Anterior cingulate cortex (tissue), 58 donors: ENCODE data around the gene CYFIP1.

Source experiments
- DNase-seq, 58 donors: peaks; one replicate each; lab custom pipeline; 2025; lab: John Stamatoyannopoulos, UW

The CYFIP1 gene

DNA sequence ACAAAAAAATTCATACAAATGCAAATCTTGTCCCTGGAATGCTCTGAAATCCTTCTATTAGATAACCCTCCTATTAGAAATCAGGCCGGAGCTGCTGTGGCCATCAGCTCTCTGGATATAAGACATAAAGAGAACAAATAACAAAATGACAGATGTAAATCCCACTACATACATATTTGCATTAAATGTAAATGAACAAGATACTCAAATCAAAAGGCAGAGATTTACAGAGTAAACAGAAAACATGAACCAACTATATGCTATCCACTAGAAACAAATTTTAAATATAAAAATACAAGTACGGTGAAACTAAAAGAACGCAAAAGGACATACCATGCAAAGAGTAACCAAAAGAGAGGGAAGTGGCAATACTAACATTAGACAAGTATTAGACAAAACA lies 10.7 kb downstream of the CYFIP1 start:
- no peak for DNase-seq

DNA sequence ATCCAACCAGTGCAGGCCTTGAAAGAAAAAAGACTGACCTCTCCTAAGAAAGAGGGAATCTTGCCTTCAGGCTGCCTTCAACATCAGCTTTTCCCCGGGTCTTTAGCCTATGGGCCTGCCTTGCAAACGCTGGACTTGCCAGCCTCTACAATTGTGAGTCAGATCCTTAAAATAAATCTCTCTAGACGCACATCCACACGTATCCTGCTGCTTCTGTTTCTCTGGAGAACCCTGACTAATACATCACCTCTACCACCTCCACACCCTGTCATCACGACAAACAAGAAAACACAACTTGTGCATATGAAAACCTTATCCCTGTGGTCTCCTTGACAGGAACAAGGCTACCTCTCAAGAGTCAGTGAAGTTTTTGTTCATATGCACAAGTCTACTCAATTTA lies 11.8 kb downstream of the CYFIP1 start:
- DNase-seq: no peak

DNA sequence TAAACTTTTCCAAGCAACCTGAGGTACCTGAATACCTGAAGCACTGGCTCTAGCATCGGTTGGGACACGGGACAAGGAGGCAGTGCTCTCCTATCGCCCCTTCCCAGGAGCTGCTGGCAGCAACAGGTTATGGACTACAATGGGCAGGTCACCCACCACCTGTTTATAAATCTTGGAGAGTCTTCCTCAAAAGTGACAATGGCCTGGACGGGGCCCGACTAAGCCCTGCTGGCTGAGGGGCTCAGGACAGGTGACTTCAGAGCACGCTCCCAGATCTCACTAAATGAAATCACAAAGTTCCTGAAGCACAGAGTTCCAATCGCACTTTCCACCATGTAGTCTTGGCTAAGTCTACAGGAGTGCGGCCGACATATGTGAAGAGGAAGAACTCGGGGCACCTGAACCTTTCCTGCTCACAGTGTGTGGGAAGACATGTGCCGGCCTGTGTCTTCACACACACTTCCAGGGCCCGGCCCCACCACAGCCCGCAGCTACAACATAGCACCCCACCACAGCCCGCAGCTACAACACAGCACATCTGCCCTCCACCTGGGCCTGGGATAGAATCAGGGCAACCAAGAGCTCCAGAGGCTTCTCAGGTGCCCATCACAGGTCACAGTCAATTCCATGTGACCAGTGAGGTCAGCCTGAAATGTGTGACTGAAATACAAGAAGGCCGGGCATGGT lies 12.9 kb downstream of the CYFIP1 start:
- DNase-seq: no peak

DNA sequence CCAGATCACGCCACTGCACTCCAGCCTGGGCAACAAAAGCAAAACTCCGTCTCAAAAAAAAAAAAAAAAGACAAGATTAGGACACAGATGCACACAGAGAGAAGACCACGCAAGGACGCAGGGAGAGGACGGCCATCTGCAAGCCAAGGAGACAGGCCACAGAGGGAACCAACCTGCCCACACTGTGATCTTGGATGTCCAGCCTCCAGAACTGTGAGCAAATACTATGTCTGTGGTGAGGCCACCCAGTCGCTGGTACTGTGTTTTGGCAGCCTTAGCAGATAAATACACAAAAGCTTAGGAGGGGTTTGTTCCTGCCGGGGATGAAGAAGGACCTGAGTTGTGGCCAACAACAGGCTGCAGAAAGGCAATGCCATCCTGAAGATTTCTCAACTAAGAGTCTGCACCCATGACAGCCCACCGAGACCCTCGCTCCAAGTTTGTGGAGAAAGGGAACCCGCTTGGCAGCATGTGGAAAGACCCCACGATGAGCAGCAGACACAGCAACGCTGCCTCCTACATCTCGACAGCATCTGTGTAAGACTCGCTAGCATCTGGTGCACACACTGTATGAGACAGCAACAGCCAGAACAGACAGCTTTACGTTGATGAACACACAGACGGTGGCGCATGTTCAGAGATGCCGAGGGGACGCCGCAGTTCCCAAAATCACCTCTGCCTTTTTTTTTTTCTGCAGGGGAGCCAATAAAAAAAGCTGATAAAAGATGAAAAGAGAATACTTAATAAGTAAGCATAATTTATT lies 13.7 kb downstream of the CYFIP1 start:
- no peak for DNase-seq

DNA sequence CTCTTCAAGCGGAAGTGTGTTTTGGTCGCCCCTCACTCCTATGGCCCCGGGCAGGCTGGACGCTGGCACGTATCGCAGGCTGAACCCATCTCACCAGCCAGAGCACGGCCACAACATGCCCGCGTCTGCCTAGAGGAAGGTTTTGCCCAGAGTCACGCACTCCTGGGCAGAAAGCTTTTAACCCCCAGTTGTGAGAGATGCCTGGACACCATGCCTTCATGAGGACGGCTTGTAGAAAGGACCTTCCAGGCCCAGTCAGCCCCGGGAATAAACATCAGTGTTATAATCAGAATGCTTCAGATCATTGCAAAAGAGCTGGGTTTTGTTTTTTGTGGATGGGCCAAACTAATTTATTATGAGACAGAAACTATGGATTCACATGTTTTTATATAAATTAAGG lies 16.5 kb downstream of the CYFIP1 start:
- DNase-seq: no peak

DNA sequence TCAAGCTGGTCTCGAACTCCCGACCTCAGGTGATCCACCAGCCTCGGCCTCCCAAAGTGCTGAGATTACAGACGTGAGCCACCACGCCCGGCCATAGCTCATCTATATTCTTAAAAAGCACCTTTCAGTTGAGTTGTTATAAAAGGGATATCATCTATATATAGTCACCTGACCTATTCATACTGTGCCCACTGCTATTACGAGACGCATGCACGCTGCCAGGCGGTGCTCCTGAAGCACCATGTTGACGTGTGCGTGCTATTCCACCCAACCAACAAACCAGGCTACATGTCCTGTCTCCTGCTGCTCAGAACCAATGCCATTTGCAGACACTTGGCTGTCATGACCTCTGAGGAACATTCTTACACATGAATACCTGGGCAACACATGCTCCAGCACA lies 17.6 kb downstream of the CYFIP1 start:
- no peak for DNase-seq

DNA sequence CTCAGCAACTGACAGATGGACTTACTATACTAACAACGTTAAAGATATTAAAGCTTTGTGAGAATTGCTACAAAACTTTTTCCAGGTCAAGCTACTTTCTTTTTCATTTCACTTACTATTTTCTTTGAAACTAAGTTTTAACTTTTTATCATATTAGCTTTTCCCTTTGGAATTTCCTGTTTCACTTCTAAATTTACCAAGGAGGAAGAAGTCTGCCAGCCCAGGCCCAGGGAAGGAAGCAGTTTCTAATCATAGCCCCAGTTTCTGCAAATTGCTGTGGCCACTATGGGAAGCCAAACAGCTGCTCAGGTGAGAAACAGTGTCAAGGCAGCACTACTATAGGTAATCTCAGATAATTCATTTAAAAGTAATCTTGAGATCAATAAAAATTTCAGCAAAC lies 18.4 kb downstream of the CYFIP1 start:
- no peak for DNase-seq

DNA sequence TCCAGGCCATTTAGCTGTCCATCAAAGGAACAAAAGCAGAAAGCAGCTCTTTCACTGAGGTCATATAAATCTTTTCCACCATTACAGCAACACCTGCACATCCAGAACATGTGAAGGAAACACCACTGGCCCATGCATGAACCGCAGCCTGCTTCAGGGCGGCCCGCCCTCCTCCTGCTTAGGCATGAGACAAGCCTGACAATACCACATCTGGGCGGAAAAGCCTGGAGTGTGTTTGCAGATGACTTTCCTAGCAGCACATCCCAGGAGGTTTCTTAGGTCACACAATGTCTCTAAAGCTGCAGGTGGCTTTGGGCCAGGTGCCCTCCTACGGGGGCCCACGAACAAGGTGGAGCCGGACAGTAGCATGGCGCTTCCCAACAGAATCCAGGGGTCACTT lies 19.6 kb downstream of the CYFIP1 start:
- no peak for DNase-seq

DNA sequence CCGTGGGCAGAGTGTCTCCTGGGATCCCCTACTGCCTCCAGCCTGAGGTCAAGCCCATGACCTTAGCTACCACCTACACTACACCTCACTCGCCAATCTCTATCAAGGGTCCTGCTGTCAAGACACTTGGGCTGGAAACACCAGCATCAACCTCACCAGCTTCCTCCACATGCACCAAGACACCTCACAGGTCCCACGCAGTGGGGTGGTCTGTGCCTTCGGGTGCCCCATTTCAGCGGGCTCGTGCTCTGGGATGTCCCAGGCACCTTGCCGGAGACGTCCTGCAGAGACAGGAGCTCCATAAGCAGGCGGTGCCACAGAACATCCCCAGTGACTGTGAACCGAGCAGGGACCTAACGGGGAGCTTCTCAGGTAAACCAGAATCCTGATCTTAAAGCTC lies 20.0 kb downstream of the CYFIP1 start:
- DNase-seq: no peak

DNA sequence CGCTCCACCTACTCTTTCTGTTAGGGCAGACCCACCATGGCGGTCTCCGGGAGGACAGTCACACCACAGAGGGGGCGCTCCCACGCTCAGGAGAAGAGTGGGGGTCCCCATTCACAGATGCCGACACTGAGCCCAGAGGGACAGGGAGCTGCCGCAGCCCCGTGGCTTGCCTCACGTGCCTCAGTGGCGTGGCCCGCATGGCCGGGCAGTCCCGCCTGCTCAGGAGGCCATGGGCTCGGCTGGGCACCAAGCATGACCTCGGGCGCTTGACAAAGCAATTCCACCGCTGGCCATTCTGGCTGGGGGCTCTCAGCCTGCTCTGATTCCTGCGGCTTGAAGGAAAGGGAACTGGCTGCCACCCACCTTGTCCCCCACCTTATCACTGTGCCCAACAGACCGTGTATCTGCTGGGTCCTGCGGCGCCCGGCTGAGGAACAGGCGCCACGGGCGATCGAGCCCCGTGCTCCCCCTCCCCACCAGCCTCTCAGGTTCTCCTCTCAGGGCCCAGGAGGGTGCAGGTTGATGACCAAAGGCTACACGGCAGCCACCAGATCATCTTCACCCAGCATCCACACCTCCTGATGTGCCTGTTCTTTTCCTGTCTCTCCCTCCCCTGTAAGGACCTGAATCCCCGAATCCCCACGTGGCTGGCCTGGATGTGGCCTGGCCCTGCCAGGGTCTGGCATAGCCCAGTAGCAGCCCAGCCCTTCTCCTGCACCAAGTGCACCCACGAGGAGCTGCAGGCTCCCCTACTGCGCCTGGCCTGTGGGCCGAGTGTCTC lies 20.7 kb downstream of the CYFIP1 start:
- DNase-seq: no peak

DNA sequence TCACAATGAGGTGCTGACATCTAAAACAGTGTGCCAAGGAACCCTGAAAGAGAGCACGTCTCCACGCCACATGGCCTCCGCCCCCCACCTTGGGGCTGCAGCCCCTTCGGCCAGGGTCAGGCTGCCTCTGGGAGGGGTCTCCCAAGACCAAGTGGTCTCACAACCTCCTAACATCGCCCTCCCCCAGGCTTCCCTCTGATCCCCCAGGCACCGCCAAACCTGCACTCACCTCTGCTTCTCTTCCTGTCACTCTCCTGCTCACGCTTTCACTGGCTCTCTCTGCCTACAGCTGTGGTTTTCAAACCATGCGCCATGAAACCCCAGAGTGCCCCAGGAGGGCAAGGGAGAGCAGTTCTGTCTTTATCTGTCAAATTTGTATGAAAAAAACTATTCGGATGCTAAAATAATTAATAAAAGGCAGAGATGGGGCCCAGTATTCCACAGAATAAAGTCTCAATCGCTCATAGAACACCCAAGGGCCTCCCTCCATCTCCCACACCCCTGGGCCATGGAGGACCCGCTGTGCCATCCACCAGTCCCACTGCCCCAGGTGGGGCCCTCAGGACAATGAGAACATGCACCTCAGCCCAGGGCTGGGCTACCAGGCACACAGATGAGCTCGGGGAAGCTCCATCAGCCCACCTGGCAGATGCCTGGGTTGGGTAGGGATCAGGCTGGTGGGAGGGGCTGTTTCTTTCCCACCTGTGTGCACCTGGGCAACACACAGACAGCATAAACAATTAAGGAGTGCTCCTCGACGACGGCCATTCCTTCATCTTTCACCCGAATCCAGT lies 21.5 kb downstream of the CYFIP1 start:
- no peak for DNase-seq

DNA sequence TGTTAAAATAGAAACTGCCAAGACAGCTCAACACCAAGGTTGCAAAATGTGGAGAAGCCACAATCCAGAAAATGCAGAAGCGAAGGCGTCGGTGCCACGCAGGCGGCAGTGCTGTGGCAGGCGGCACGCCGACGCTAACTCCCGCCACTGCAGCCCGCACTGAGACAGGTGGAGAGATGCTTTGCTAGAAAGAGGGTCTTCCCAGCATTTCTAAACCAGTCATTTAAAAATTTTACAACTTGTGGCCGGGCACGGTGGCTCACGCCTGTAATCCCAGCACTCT lies 23.2 kb downstream of the CYFIP1 start:
- DNase-seq: peak in 1 of 58 donors; percentile 51

DNA sequence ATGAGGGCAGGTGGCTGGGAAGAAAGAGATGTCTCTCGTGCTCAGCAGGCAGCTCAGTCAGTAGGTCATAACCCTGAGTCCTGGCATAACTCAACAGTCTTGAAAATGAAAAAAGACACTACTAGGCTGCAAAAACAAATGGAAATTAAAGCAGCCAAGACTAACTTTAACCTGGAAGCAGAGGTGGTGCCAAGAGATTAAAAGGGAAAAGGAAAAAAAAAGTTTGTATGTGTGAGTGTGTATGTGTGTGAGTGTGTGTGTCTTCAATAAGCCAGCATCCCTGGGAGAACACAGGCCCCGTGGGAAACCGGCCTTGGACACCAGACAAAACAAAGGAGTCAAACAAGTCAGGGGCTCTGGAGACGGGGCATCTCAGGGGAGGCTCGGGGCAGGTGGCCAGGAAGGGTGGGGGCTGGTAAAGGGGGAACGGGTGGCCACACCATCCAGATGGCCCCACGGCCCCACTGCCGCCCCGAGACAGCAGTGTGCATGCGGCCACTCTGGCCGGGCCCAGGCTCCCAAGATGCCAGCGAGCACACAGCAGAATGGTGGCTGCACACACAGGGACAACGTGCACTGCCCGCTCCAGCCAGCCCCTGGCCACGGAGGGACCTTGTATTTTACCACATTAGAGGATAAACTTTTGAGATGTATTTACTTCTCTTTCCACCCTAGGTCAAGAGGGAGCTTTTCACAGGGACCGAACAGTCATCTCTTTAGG lies 23.8 kb downstream of the CYFIP1 start:
- DNase-seq: peak in 17 of 58 donors; percentile 20 to 69 (median 42)

DNA sequence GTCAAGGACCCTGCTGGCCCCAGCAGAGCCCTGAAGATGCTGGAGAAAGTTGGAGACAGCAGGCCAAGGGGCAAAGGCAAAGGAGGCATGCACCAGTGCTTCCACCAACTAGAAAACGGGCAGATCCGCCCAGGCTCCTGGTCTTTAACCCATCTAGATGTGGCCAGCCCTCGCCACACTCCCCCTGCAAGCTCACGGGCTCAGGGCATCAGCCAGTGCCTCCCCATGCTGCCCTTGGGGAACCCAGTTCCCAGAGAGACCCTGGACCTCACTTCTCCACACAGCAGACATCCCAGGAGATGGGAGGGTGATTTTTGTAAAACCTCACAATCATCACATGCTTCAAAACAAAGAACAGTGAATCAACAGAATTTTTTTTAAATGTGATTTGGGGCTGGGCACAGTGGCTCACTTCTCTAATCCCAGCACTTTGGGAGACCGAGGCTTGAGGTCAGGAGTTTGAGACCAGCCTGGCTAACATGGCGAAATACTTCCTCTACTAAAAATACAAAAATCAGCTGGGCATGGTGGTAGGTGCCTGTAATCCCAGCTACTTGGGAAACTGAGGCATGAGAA lies 24.5 kb downstream of the CYFIP1 start:
- peak in 1 of 58 donors; percentile 23 for DNase-seq

DNA sequence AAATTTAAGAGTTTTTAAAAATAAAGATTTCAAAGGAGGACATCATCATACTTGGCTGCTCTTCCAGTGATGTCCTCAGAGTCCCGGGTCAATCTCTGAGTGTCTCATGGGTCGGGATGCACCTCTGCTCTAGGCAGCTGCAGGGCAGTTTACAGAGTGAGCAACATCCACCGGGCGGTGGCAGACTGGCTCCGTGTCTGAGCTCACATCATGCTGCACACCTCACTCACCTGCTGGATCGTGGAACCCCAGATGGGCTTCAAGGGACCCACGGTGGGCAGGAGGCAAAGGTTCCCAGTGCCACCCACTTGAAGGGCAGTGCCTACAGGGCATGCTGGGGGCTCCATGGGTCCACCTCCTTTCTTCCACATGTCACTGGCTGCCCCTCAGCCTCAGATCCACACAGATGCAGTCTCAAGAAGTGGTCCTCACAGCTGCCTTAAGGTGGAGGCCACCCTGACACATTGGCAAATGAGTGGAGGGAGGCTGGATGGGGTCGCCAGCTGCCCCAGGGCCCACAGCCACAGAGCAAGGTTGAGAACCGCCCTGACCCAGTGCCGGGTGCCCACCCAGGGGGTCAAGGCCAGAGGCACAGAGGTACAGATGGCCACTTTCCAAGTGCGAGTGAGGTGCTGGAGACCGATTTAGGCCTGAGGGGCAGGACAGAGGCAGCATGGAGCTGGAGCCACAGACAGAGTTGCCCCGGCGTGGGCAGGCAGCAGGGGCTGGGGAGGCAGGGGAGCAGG lies 25.2 kb downstream of the CYFIP1 start:
- DNase-seq: no peak

DNA sequence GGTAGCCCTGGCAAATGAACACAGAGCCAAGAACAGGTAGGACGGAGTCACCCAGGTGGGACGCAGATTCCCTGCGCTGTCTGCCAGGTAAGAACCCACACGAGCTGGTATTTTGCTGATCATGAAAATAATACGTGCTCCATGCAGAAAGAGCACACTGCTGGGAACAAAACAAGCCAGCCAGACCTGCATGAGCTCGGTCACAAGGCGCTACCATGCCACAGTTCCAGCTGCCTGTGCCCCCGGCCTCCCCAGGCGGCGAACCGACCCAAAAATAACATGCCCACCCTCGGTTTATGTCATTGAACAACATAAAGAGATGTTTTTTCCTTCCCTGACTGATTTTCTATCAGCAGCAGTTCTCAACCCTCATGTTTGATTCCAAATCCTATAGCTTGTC lies 25.8 kb downstream of the CYFIP1 start:
- DNase-seq: no peak

DNA sequence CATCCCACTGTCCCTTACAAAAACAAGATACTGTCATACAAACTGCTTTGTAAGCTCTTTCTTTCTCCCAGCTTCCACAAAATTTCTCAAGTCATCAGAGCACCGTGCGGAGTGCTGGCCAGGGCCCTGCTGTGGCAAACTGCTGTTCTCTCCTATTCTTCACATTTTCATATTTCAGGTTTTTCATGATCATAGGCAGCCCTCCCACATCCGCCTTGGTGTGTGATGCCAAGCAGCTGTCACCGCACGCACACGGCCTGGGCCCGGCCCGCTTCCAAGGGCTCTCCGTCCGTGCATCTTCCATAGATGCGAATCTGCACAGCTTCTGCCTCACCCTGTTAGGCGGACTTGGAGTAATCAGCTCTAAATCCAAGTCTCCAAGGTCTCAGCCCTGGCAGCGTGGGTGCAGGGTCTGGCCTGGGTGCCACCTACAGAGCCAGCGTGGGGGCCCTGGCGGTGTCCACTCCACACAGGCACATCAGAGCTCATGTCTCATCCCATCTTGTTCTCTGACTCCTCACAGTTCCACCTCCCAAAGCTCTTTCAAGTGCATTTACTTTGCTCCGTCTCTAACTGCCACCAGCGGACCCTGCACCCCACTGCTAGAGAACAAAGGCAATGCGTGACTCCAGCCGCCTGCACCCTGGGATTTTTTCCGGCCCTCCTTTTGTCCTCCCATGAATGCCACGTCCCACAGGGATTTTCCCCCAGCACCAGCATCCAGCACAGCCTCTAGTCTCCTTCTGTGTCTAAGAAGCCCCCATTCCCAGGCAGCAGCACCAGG lies 27.2 kb downstream of the CYFIP1 start:
- peak in 8 of 58 donors; percentile 34 to 69 (median 45) for DNase-seq
